GM15510 (cell line): Measurements from ENCODE around the gene TOMM7.

Experiments
- POLR2A ChIP-seq: IDR thresholded peaks from 3 replicates; pipeline ENCODE4 v1.6.1; 2011; ENCODE audit warnings: borderline replicate concordance; ENCODE audit not compliant: insufficient read length; ENCODE audit errors: extremely low read depth

The TOMM7 gene

GRCh38 chr7:22772885-22773284, 49.8 kb downstream of the TOMM7 start:
- no peak for TF ChIP-seq POLR2A

GRCh38 chr7:22771872-22772228, 50.8 kb downstream of the TOMM7 start:
- TF ChIP-seq POLR2A: no peak

GRCh38 chr7:22771194-22771871, 51.3 kb downstream of the TOMM7 start:
- TF ChIP-seq POLR2A: no peak

GRCh38 chr7:22765609-22766008, 57.0 kb downstream of the TOMM7 start:
- TF ChIP-seq POLR2A: no peak
